A549 (cell line): ENCODE measurements around the gene CREG2. TPM values are rescaled to one million over a fixed set of nuclear protein-coding genes. Genes with fewer than 3 reads are reported as not detected.

Source experiments
- ATAC-seq, 2 experiments: fragments of 200-7000 bp in 1 of 2; fragments of >200 bp in 1 of 2; cut with Nextera tagmentation in 1 of 2; cut with Tn5 transposase in 1 of 2; 3 replicates each; pipeline versions ENCODE4 v1.8.0 to v1.9.1; 2018 to 2020; ENCODE audit warnings: mild to moderate bottlenecking in 1 of 2, moderate library complexity in 1 of 2
- CTCF ChIA-PET: fragments of 300-600 bp; sonication (Branson Sonifier 250); formaldehyde crosslinking; extraction: SDS; loops from one replicate; lab custom pipeline; 2021; ENCODE audit warnings: antibody characterized with exemption, inconsistent platforms; lab: Yijun Ruan, JAX
- POLR2A ChIA-PET: fragments of 350-600 bp; formaldehyde crosslinking; extraction: SDS; loops from one replicate; lab custom pipeline; 2021; ENCODE audit warnings: antibody characterized with exemption, inconsistent platforms; lab: Yijun Ruan, JAX
- DNase-seq, 2 experiments: peaks; one replicate each; pipeline versions ENCODE4 v3.0.0 to v3.0.0-alpha.2; 2011 to 2016; ENCODE audit warnings: low read depth in 1 of 2, low spot score in 1 of 2
- FAIRE-seq: peaks from 2 replicates; lab custom pipeline; 2011; peaks lifted over from hg19 to GRCh38; lab: Jason Lieb, UNC
- H3K27ac ChIP-seq, 2 experiments: fragments of >200 bp; sonication (Bioruptor Twin); formaldehyde crosslinking; 3 replicates each; pipeline ENCODE4 v1.5.1; 2016 to 2017
- H3K4me1 ChIP-seq: fragments of >200 bp; sonication (Bioruptor Twin); formaldehyde crosslinking; 3 replicates; pipeline ENCODE4 v1.6.1; 2016
- H3K4me2 ChIP-seq: fragments of >200 bp; sonication (Bioruptor Twin); formaldehyde crosslinking; 3 replicates; pipeline ENCODE4 v1.6.1; 2016
- H3K4me3 ChIP-seq: fragments of >200 bp; sonication (Bioruptor Twin); formaldehyde crosslinking; 3 replicates; pipeline ENCODE4 v1.5.1; 2016
- H3K9me3 ChIP-seq: fragments of >200 bp; sonication (Bioruptor Twin); formaldehyde crosslinking; 3 replicates; pipeline ENCODE4 v1.6.1; 2016
- CHD4 ChIP-seq: fragments of 200-600 bp; sonication (generic); IDR thresholded peaks from 2 replicates; pipeline ENCODE4 v1.6.1; 2016; ENCODE audit warnings: antibody characterized with exemption, mild to moderate bottlenecking, borderline replicate concordance
- EP300 ChIP-seq, 2 experiments: fragments of >200 bp; sonication (Bioruptor Twin); formaldehyde crosslinking; IDR thresholded peaks; 2 replicates in 1 of 2; 3 replicates in 1 of 2; pipeline ENCODE4 v1.6.1; 2016 to 2017
- HOXB5 ChIP-seq: fragments of 250-450 bp; sonication (Bioruptor Pico); IDR thresholded peaks from 2 replicates; pipeline ENCODE4 v1.5.0; 2020; ENCODE audit warnings: mild to moderate bottlenecking, moderate library complexity
- JUN ChIP-seq, 2 experiments: fragments of >200 bp; sonication (Bioruptor Twin); formaldehyde crosslinking; IDR thresholded peaks; 2 replicates in 1 of 2; 3 replicates in 1 of 2; pipeline ENCODE4 v1.6.1; 2016 to 2017
- KDM5A ChIP-seq: fragments of 200-600 bp; sonication (generic); IDR thresholded peaks from 2 replicates; pipeline ENCODE4 v1.6.1; 2016; ENCODE audit warnings: antibody characterized with exemption, mild to moderate bottlenecking
- MAZ ChIP-seq: fragments of 150-350 bp; IDR thresholded peaks from 2 replicates; pipeline ENCODE4 v1.6.1; 2014; ENCODE audit warnings: antibody characterized with exemption, low read depth, low read length, borderline replicate concordance
- NFE2L2 ChIP-seq: fragments of 150-350 bp; conservative IDR thresholded peaks from 2 replicates; pipeline ENCODE4 v1.6.1; 2014; ENCODE audit warnings: low read length
- RFX5 ChIP-seq: fragments of 450-650 bp; IDR thresholded peaks from 2 replicates; pipeline ENCODE4 v1.7.1; 2014; ENCODE audit warnings: antibody characterized with exemption, mild to moderate bottlenecking, moderate library complexity
- RNF2 ChIP-seq: fragments of 200-600 bp; sonication (generic); IDR thresholded peaks from 2 replicates; pipeline ENCODE4 v1.6.1; 2016; ENCODE audit warnings: low read depth, mild to moderate bottlenecking, antibody characterized with exemption, moderate library complexity, borderline replicate concordance
- SMC3 ChIP-seq: fragments of >200 bp; sonication (Bioruptor Twin); formaldehyde crosslinking; IDR thresholded peaks from 3 replicates; pipeline ENCODE4 v1.6.1; 2018; ENCODE audit warnings: inconsistent platforms
- SREBF2 ChIP-seq: fragments of 450-650 bp; IDR thresholded peaks from 2 replicates; pipeline ENCODE4 v1.6.1; 2014; ENCODE audit warnings: mild to moderate bottlenecking, moderate library complexity
- ZNF302 ChIP-seq: fragments of 250-450 bp; sonication (Bioruptor Pico); IDR thresholded peaks from 2 replicates; pipeline ENCODE4 v1.9.0; 2021; ENCODE audit warnings: inconsistent platforms, mild to moderate bottlenecking, moderate library complexity
- ZSCAN20 ChIP-seq: fragments of 250-450 bp; sonication (Bioruptor Pico); IDR thresholded peaks from 2 replicates; pipeline ENCODE4 v1.8.0; 2022; ENCODE audit warnings: mild to moderate bottlenecking, moderate library complexity
- WGBS: methylation state at CpG from one replicate; pipeline ENCODE4 v1.1.6; 2017; ENCODE audit errors: missing lambda C conversion rate; 5-methylcytosine and 5-hydroxymethylcytosine counted together
- polyA plus RNA-seq, 4 experiments: library from polyadenylated mRNA; depleted of rRNA in 3 of 4; stranded (reverse); fragments of >200 nt; fragmentation: RNase III in 1 of 4; extraction: RNeasy Plus Mini Kit Qiagen cat#74134 plus additional on column Dnase treatment in 1 of 4; gene quantifications; 2 replicates in 3 of 4; 3 replicates in 1 of 4; pipeline ENCODE4 v1.2.3, GENCODE V29; 2011 to 2017
- TF ChIP-seq, protein P1 (sequence below): fragments of 250-450 bp; sonication (Bioruptor Pico); IDR thresholded peaks from 2 replicates; pipeline ENCODE4 v1.5.0; 2020; ENCODE audit warnings: low read depth, mild to moderate bottlenecking, moderate library complexity
- TF ChIP-seq, protein P2 (sequence below): fragments of >200 bp; sonication (Bioruptor Twin); formaldehyde crosslinking; IDR thresholded peaks from 3 replicates; pipeline ENCODE4 v1.5.1; 2016
- TF ChIP-seq, protein P3 (sequence below): IDR thresholded peaks from 2 replicates; pipeline ENCODE4 v1.6.1; 2012
- TF ChIP-seq, protein P4 (sequence below): fragments of 150-350 bp; IDR thresholded peaks from 2 replicates; pipeline ENCODE4 v1.6.1; 2014; ENCODE audit warnings: low read depth, mild to moderate bottlenecking, low read length

The CREG2 gene
- polyA plus RNA-seq, 2 of the 4 experiments (the other 2 are of a cell fraction): 1.5 to 1.6 TPM

DNA sequence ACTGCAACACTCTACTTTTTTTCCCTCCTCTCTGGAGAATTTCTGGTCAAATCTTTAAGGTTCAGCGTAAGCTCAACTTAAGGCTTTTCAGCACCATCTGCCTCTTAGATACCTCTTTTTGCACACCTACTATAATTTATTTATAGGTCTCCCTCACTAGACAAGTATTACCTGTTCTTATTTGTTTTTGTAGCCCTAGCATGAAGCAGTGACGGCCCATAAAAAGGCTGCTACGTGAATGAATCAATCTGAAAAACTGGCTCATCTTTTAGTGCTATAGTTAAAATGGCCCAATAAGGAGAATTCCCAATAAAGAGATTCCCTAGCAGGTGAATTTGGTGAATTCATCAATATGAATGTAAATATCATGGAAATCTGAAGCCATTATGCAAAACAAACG lies 85.3 kb downstream of the CREG2 start:
- DNase-seq: no peak
- H3K27ac ChIP-seq: no peak overlapping the region
- no peaks in the 10 kb centered on the region for H3K9me3 ChIP-seq
- peaks cover 25% of the 10 kb centered on the region for H3K4me1 ChIP-seq
- no peak for ATAC-seq
- no peak for FAIRE-seq
- TF ChIP-seq, protein P1, sequence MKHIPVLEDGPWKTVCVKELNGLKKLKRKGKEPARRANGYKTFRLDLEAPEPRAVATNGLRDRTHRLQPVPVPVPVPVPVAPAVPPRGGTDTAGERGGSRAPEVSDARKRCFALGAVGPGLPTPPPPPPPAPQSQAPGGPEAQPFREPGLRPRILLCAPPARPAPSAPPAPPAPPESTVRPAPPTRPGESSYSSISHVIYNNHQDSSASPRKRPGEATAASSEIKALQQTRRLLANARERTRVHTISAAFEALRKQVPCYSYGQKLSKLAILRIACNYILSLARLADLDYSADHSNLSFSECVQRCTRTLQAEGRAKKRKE (CRISPR knock-in tag): no peak
- no peak for TF ChIP-seq SMC3
- TF ChIP-seq, protein P2, sequence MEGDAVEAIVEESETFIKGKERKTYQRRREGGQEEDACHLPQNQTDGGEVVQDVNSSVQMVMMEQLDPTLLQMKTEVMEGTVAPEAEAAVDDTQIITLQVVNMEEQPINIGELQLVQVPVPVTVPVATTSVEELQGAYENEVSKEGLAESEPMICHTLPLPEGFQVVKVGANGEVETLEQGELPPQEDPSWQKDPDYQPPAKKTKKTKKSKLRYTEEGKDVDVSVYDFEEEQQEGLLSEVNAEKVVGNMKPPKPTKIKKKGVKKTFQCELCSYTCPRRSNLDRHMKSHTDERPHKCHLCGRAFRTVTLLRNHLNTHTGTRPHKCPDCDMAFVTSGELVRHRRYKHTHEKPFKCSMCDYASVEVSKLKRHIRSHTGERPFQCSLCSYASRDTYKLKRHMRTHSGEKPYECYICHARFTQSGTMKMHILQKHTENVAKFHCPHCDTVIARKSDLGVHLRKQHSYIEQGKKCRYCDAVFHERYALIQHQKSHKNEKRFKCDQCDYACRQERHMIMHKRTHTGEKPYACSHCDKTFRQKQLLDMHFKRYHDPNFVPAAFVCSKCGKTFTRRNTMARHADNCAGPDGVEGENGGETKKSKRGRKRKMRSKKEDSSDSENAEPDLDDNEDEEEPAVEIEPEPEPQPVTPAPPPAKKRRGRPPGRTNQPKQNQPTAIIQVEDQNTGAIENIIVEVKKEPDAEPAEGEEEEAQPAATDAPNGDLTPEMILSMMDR: no peak
- TF ChIP-seq, protein P3, sequence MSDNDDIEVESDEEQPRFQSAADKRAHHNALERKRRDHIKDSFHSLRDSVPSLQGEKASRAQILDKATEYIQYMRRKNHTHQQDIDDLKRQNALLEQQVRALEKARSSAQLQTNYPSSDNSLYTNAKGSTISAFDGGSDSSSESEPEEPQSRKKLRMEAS: no peak
- ChIA-PET POLR2A (no interaction called here), CTCF (no interaction called here)
- no peak overlapping the region for H3K4me2 ChIP-seq
- H3K4me3 ChIP-seq: no peak overlapping the region
- 72% methylated on average over 4 of the region's 4 CpGs for WGBS

DNA sequence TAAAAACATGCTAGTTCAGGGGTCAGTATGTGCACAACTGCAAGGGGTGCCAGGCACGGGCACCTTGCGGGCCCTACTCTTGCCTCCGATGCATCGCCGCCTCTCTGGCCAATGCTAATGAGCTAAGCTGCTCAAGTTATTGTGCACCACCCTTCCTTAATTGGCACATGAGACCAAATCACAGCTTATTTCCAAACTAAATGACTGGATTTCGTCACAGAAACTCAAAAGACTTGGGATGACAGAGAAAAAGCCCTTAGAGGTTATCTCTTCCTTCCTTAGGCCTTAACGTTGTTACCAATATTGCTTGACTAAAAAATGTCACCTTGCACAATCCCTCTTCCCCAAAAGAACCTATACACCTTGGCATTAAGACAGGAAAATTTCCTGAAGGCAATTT lies 86.5 kb downstream of the CREG2 start:
- FAIRE-seq (no peak), DNase-seq (no peak), ATAC-seq (no peak)
- POLR2A ChIA-PET: interaction anchor here (0.7 kb wide), 1 partner anchor 107 kb away, joined by 3 read pairs; no protein-coding TSS in a partner anchor
- H3K4me2 ChIP-seq: no peak overlapping the region
- no peaks in the 10 kb centered on the region for H3K9me3 ChIP-seq
- WGBS: 63% methylated on average over 7 of the region's 7 CpGs
- TF ChIP-seq RFX5 (no peak), RNF2 (no peak), SMC3 (no peak), HOXB5 (no peak), ZNF302 (CRISPR knock-in tag) (no peak), MAZ (no peak), EP300 (IDR thresholded peaks at IDR 0.05) (no peak), SREBF2 (no peak), KDM5A (no peak), NFE2L2 (no peak), CHD4 (no peak), ZSCAN20 (CRISPR knock-in tag) (no peak), JUN (IDR thresholded peaks at IDR 0.05) (no peak)
- TF ChIP-seq, protein P3: no peak
- TF ChIP-seq, protein P1 (CRISPR knock-in tag): no peak
- TF ChIP-seq, protein P4, sequence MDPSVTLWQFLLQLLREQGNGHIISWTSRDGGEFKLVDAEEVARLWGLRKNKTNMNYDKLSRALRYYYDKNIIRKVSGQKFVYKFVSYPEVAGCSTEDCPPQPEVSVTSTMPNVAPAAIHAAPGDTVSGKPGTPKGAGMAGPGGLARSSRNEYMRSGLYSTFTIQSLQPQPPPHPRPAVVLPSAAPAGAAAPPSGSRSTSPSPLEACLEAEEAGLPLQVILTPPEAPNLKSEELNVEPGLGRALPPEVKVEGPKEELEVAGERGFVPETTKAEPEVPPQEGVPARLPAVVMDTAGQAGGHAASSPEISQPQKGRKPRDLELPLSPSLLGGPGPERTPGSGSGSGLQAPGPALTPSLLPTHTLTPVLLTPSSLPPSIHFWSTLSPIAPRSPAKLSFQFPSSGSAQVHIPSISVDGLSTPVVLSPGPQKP: no peak
- TF ChIP-seq, protein P2: no peak
- no peak overlapping the region for H3K27ac ChIP-seq
- peaks cover 18% of the 10 kb centered on the region for H3K4me1 ChIP-seq
- CTCF ChIA-PET: interaction anchor here (0.8 to 1.2 kb wide), 2 partner anchors 41 to 1055 kb away, joined by 3 to 4 read pairs; partner anchors contain the start of gene IL18R1
- no peak overlapping the region for H3K4me3 ChIP-seq
